Thoracic aorta (tissue), 2 donors: Measurements from ENCODE around the gene CCDC88C. TPM values are rescaled to one million over a fixed set of nuclear protein-coding genes. Genes with fewer than 3 reads are reported as not detected.

Source experiments
- ATAC-seq: fragments of 150-250 bp; one replicate; pipeline ENCODE4 v1.8.0; 2017; ENCODE audit warnings: low read depth; ENCODE audit not compliant: insufficient number of reproducible peaks, low FRiP score
- DNase-seq: peaks from one replicate; pipeline ENCODE4 v3.0.0-alpha.2; 2020; ENCODE audit warnings: low spot score
- H3K27ac ChIP-seq, 2 donors: fragments of 200-600 bp; sonication (generic); 1 replicate in 1 of 2; 2 replicates in 1 of 2; pipeline ENCODE4 v1.5.1; 2016; ENCODE audit warnings: mild to moderate bottlenecking in 2 of 2, moderate library complexity in 2 of 2
- H3K27me3 ChIP-seq: fragments of 200-600 bp; sonication (generic); replicated peaks from 2 replicates; pipeline ENCODE4 v1.6.0; 2016; ENCODE audit warnings: mild to moderate bottlenecking; ENCODE audit not compliant: insufficient read depth
- H3K36me3 ChIP-seq: fragments of 200-600 bp; sonication (generic); one replicate; pipeline ENCODE4 v1.5.1; 2016
- H3K4me1 ChIP-seq, 2 donors: fragments of 200-600 bp; sonication (generic); 1 replicate in 1 of 2; 2 replicates in 1 of 2; pipeline versions ENCODE4 v1.5.1 to v1.6.0; 2016; ENCODE audit warnings: low read depth in 2 of 2, mild to moderate bottlenecking in 1 of 2; ENCODE audit not compliant: control insufficient read depth in 1 of 2
- H3K4me3 ChIP-seq: fragments of 200-600 bp; sonication (generic); 2 replicates; pipeline ENCODE4 v1.5.1; 2016; ENCODE audit warnings: mild to moderate bottlenecking
- H3K9me3 ChIP-seq: fragments of 200-600 bp; sonication (generic); 2 replicates; pipeline ENCODE4 v1.5.1; 2016
- CTCF ChIP-seq: fragments of 200-600 bp; sonication (generic); IDR thresholded peaks from one replicate; pipeline ENCODE4 v1.5.1; 2019; ENCODE audit warnings: antibody characterized with exemption
- total RNA-seq, 2 donors: library from RNA; depleted of rRNA; stranded (reverse); fragments of >200 nt; gene quantifications; one replicate each; pipeline versions ENCODE4 v1.1.0 to v1.2.3, GENCODE V29; 2016

The CCDC88C gene
- total RNA-seq, 2 donors from 2014 or later = 3.7 to 11.5 TPM

- TF ChIP-seq CTCF = no peak
- DNase-seq = no peak
- no peaks in the 10 kb centered on the region for H3K9me3 ChIP-seq
- H3K4me3 ChIP-seq = no peak overlapping the region
- no peaks in the 10 kb centered on the region for H3K4me1 ChIP-seq
- ATAC-seq = no peak
- H3K36me3 ChIP-seq = no peaks in the 10 kb centered on the region
- no peaks in the 10 kb centered on the region for H3K27me3 ChIP-seq
- H3K27ac ChIP-seq = no peak overlapping the region
Measured at GRCh38 chr14:91358654-91359220, 58.9 kb downstream of the CCDC88C start.

- DNase-seq (no peak), ATAC-seq (no peak)
- H3K4me1 ChIP-seq = no peaks in the 10 kb centered on the region
- no peak overlapping the region for H3K27ac ChIP-seq
- no peak for TF ChIP-seq CTCF
- H3K27me3 ChIP-seq = no peaks in the 10 kb centered on the region
- no peaks in the 10 kb centered on the region for H3K9me3 ChIP-seq
- no peak overlapping the region for H3K4me3 ChIP-seq
- no peaks in the 10 kb centered on the region for H3K36me3 ChIP-seq
Measured at GRCh38 chr14:91358025-91358319, 59.6 kb downstream of the CCDC88C start.

- no peaks in the 10 kb centered on the region for H3K27me3 ChIP-seq
- H3K36me3 ChIP-seq = no peaks in the 10 kb centered on the region
- H3K9me3 ChIP-seq = no peaks in the 10 kb centered on the region
- no peak overlapping the region for H3K4me3 ChIP-seq
- no peak overlapping the region for H3K27ac ChIP-seq
- H3K4me1 ChIP-seq = peaks cover 2 to 3% of the 10 kb centered on the region in 2 donors
- DNase-seq (no peak), ATAC-seq (no peak)
- no peak for TF ChIP-seq CTCF
Measured at GRCh38 chr14:91357272-91358024, 60.2 kb downstream of the CCDC88C start.

GRCh38 chr14:91356181-91356763 is 61.3 kb downstream of the CCDC88C start:
- ATAC-seq = no peak
- H3K27me3 ChIP-seq = no peaks in the 10 kb centered on the region
- no peaks in the 10 kb centered on the region for H3K36me3 ChIP-seq
- H3K4me3 ChIP-seq = no peak overlapping the region
- no peak for TF ChIP-seq CTCF
- peaks cover 4 to 9% of the 10 kb centered on the region in 2 donors for H3K4me1 ChIP-seq
- no peak overlapping the region for H3K27ac ChIP-seq
- H3K9me3 ChIP-seq = no peaks in the 10 kb centered on the region
- DNase-seq = no peak

GRCh38 chr14:91354979-91355685 is 62.5 kb downstream of the CCDC88C start:
- Histone ChIP-seq H3K4me3 (no peak overlapping the region), H3K9me3 (no peaks in the 10 kb centered on the region), H3K27me3 (no peaks in the 10 kb centered on the region), H3K27ac (no peak overlapping the region), H3K4me1 (peaks cover 4 to 9% of the 10 kb centered on the region in 2 donors), H3K36me3 (no peaks in the 10 kb centered on the region)
- DNase-seq (no peak), ATAC-seq (no peak)
- TF ChIP-seq CTCF = no peak
